ENCODE results near the gene PLIN5.

PLIN5 gene

GRCh38 chr19:4487572-4487971, 47.5 kb downstream of the PLIN5 start:
- DNase-seq (ENCODE audit: low read depth in 2 of 2), result no peak

- DNase-seq (ENCODE audit: low read depth in 2 of 2), result no peak
Measured at GRCh38 chr19:4483385-4483784, 51.6 kb downstream of the PLIN5 start.

GRCh38 chr19:4482721-4483364, 52.2 kb downstream of the PLIN5 start:
- DNase-seq (ENCODE audit: low read depth in 2 of 2), result no peak

GRCh38 chr19:4477034-4477801, 57.8 kb downstream of the PLIN5 start:
- no peak for DNase-seq (ENCODE audit: low read depth in 2 of 2)

- DNase-seq (ENCODE audit: low read depth in 2 of 2), result no peak
Measured at GRCh38 chr19:4474514-4475022, 60.5 kb downstream of the PLIN5 start.

GRCh38 chr19:4473763-4474513, 61.1 kb downstream of the PLIN5 start:
- no peak for DNase-seq (ENCODE audit: low read depth in 2 of 2)

GRCh38 chr19:4473011-4473762, 61.8 kb downstream of the PLIN5 start:
- DNase-seq (ENCODE audit: low read depth in 2 of 2), result no peak

Data from stimulated activated CD8-positive, alpha-beta memory T cell treated with anti-CD3 and anti-CD28 coated beads, Interleukin-15, amount 100 ng/mL, for 4 hours (primary cell).